ENCODE measurements around the gene CNGB1.

Gene CNGB1

GRCh38 chr16:57993438-57993837, 22.5 kb upstream of the CNGB1 start:
- CTCF ChIA-PET: interaction anchor here (0.8 to 3.8 kb wide), 4 partner anchors 13 to 412 kb away, joined by 3 to 18 read pairs (median 3); no protein-coding TSS in a partner anchor
- H3K4me3 ChIP-seq (ENCODE audit: control insufficient read depth in 1 of 7, extremely low read depth in 1 of 7, insufficient read depth in 4 of 7, low read depth in 2 of 7, low read length in 6 of 7): no peak overlapping the region
- H3K9me3 ChIP-seq (ENCODE audit: control extremely low read depth in 1 of 5, control insufficient read depth in 4 of 5, insufficient read depth in 2 of 5, low read depth in 1 of 5, low read length in 4 of 5): no peaks in the 10 kb centered on the region
- POLR2A ChIA-PET: no interaction called here
- H3K36me3 ChIP-seq (ENCODE audit: control insufficient read depth in 4 of 4, insufficient read depth in 4 of 4, low read length in 3 of 4): peaks cover 0 to 43% (median 21%) of the 10 kb centered on the region in 4 experiments
- H3K4me1 ChIP-seq (ENCODE audit: control extremely low read depth in 1 of 4, control insufficient read depth in 4 of 4, insufficient read depth in 4 of 4, low read length in 3 of 4): peaks cover 0 to 18% (median 12%) of the 10 kb centered on the region in 4 experiments
- no peaks in the 10 kb centered on the region for H3K27me3 ChIP-seq (replicated peaks in 2 of 5; ENCODE audit: control insufficient read depth in 4 of 5, insufficient read depth in 5 of 5, low read length in 4 of 5)
- no peak overlapping the region for H3K27ac ChIP-seq (ENCODE audit: insufficient read depth in 1 of 2, low read depth in 1 of 2, low read length in 2 of 2, poor library complexity in 1 of 2, severe bottlenecking in 2 of 2)
- WGBS (ENCODE audit: insufficient coverage): 79% methylated on average over 6 of the region's 8 CpGs
- DNase-seq: no peak

DNA sequence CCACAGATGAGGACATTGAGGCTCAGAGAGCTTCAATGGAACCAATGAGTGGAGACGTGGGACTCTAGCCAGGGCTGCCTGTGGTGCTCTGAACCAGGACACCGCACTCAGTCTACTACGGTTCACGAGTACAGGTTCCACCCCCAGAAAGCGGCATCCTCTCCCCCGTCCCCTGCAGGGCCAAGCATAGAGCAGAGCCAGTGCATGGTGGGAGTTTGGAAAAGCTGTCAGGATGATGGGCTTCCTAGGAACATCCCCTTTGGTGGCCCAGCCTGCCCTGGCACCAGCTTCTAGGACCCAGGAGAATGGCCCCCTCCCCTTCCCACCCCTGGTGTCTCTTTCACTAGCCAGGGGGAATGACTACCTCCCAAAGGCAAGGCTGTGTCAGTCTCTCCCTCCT, 21.2 kb upstream of the CNGB1 start:
- CTCF ChIA-PET: interaction anchor here (1.0 to 3.8 kb wide), 5 partner anchors 18 to 87 kb away, joined by 3 to 18 read pairs (median 3); no protein-coding TSS in a partner anchor
- Histone ChIP-seq H3K4me3 (ENCODE audit: control insufficient read depth in 1 of 7, extremely low read depth in 1 of 7, insufficient read depth in 4 of 7, low read depth in 2 of 7, low read length in 6 of 7) (no peak overlapping the region), H3K9me3 (ENCODE audit: control extremely low read depth in 1 of 5, control insufficient read depth in 4 of 5, insufficient read depth in 2 of 5, low read depth in 1 of 5, low read length in 4 of 5) (no peaks in the 10 kb centered on the region), H3K36me3 (ENCODE audit: control insufficient read depth in 4 of 4, insufficient read depth in 4 of 4, low read length in 3 of 4) (peaks cover 0 to 30% (median 12%) of the 10 kb centered on the region in 4 experiments), H3K27me3 (replicated peaks in 2 of 5; ENCODE audit: control insufficient read depth in 4 of 5, insufficient read depth in 5 of 5, low read length in 4 of 5) (peaks cover 0 to 1% (median 0%) of the 10 kb centered on the region in 5 experiments), H3K4me1 (ENCODE audit: control extremely low read depth in 1 of 4, control insufficient read depth in 4 of 4, insufficient read depth in 4 of 4, low read length in 3 of 4) (peaks cover 0 to 18% (median 9%) of the 10 kb centered on the region in 4 experiments), H3K27ac (ENCODE audit: insufficient read depth in 1 of 2, low read depth in 1 of 2, low read length in 2 of 2, poor library complexity in 1 of 2, severe bottlenecking in 2 of 2) (no peak overlapping the region)
- 93% methylated on average over 5 of the region's 6 CpGs for WGBS (ENCODE audit: insufficient coverage)
- no peak for DNase-seq
- POLR2A ChIA-PET: no interaction called here

DNA sequence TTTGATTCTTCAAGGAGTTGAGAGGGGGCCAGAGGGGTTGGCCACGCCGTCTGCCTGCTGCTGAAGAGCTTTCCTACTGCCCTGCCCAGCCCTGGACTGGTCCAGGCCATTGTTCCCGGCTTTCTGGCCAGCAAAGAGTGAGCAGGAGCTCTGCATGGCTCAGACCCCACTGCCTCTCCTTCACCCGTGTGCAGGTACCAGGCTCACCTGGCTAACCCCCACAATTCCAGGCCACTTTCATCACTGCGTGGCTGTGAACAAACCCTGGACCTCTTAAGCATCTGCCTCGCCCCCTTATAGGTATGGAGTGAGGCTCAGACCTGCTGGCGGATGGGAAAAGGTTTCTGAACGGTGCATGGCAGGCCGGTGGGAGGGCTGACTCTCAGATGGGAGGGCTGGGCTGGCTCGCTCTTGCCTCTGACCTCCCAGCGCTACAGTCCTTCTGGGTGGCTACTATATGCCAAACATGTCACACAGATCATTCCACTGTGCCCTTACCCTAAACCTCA, 20.7 kb upstream of the CNGB1 start:
- H3K36me3 ChIP-seq (ENCODE audit: control insufficient read depth in 4 of 4, insufficient read depth in 4 of 4, low read length in 3 of 4): peaks cover 0 to 26% (median 9%) of the 10 kb centered on the region in 4 experiments
- over 99% methylated on average over 10 of the region's 11 CpGs for WGBS (ENCODE audit: insufficient coverage)
- POLR2A ChIA-PET: no interaction called here

GRCh38 chr16:57988929-57989328, 18.0 kb upstream of the CNGB1 start:
- Histone ChIP-seq H3K27ac (ENCODE audit: insufficient read depth in 1 of 2, low read depth in 1 of 2, low read length in 2 of 2, poor library complexity in 1 of 2, severe bottlenecking in 2 of 2) (no peak overlapping the region), H3K36me3 (ENCODE audit: control insufficient read depth in 4 of 4, insufficient read depth in 4 of 4, low read length in 3 of 4) (peaks cover 0 to 10% (median 0%) of the 10 kb centered on the region in 4 experiments), H3K4me3 (ENCODE audit: control insufficient read depth in 1 of 7, extremely low read depth in 1 of 7, insufficient read depth in 4 of 7, low read depth in 2 of 7, low read length in 6 of 7) (no peak overlapping the region), H3K27me3 (replicated peaks in 2 of 5; ENCODE audit: control insufficient read depth in 4 of 5, insufficient read depth in 5 of 5, low read length in 4 of 5) (peaks cover 0 to 11% (median 0%) of the 10 kb centered on the region in 5 experiments), H3K9me3 (ENCODE audit: control extremely low read depth in 1 of 5, control insufficient read depth in 4 of 5, insufficient read depth in 2 of 5, low read depth in 1 of 5, low read length in 4 of 5) (no peaks in the 10 kb centered on the region), H3K4me1 (ENCODE audit: control extremely low read depth in 1 of 4, control insufficient read depth in 4 of 4, insufficient read depth in 4 of 4, low read length in 3 of 4) (peaks cover 0 to 18% (median 13%) of the 10 kb centered on the region in 4 experiments)
- CTCF ChIA-PET: interaction anchor here (0.9 to 1.3 kb wide), 4 partner anchors 20 to 195 kb away, joined by 3 read pairs; no protein-coding TSS in a partner anchor
- no CpG with 5 or more reads among the region's 1 CpG for WGBS (ENCODE audit: insufficient coverage)
- POLR2A ChIA-PET: no interaction called here
- peak in 2 of 3 donors; percentile 62 to 65 for DNase-seq

More for the DNA sequence above, 20.7 kb upstream of the CNGB1 start:
- H3K4me3 ChIP-seq (ENCODE audit: control insufficient read depth in 1 of 7, extremely low read depth in 1 of 7, insufficient read depth in 4 of 7, low read depth in 2 of 7, low read length in 6 of 7): no peak overlapping the region
- H3K27me3 ChIP-seq (replicated peaks in 2 of 5; ENCODE audit: control insufficient read depth in 4 of 5, insufficient read depth in 5 of 5, low read length in 4 of 5): peaks cover 0 to 4% (median 0%) of the 10 kb centered on the region in 5 experiments
- peaks cover 0 to 18% (median 9%) of the 10 kb centered on the region in 4 experiments for H3K4me1 ChIP-seq (ENCODE audit: control extremely low read depth in 1 of 4, control insufficient read depth in 4 of 4, insufficient read depth in 4 of 4, low read length in 3 of 4)
- no peak for DNase-seq
- CTCF ChIA-PET: interaction anchor here (0.9 to 1.6 kb wide), 6 partner anchors 8 to 87 kb away, joined by 3 read pairs; no protein-coding TSS in a partner anchor
- no peak overlapping the region for H3K27ac ChIP-seq (ENCODE audit: insufficient read depth in 1 of 2, low read depth in 1 of 2, low read length in 2 of 2, poor library complexity in 1 of 2, severe bottlenecking in 2 of 2)
- H3K9me3 ChIP-seq (ENCODE audit: control extremely low read depth in 1 of 5, control insufficient read depth in 4 of 5, insufficient read depth in 2 of 5, low read depth in 1 of 5, low read length in 4 of 5): no peaks in the 10 kb centered on the region

DNA sequence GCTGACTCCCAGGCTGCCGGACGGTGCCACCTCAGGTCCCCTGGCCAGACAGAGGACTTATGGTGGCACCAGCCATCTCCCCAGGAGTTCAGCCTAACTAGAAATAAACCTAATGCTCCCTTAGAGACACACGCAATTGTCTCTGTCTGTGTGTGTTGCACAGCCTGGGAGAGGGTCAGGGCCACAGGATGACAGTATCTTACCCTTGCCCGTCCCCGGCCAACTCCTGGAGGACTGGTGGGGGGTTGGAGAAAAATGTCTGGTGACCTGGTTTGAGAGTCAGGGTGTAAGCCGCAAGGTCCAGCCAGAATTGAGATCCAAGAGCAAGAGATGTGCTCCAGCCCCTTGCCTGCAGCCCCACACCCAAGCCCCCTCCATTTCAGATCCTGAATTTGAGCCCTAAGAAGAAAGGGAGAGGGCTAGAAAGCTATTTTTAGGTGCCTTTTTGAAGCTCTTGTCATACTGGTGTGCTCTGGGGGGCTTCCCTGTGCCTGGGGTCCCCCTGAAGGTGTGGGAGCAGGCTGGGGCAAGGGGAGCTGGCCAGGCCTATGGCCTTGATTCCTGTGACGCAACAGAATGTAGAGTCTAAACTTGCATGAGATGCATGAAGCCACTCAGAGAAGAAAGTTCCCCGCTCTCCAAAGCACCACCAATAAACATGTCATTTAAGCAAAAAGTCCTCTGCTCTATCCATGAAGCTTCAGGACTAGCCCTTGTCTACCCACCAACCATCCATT, 16.7 kb upstream of the CNGB1 start:
- POLR2A ChIA-PET: interaction anchor here (0.6 kb wide), 1 partner anchor 65 kb away, joined by 6 read pairs; no protein-coding TSS in a partner anchor
- no peak for DNase-seq
- Histone ChIP-seq H3K27ac (ENCODE audit: insufficient read depth in 1 of 2, low read depth in 1 of 2, low read length in 2 of 2, poor library complexity in 1 of 2, severe bottlenecking in 2 of 2) (no peak overlapping the region), H3K4me3 (ENCODE audit: control insufficient read depth in 1 of 7, extremely low read depth in 1 of 7, insufficient read depth in 4 of 7, low read depth in 2 of 7, low read length in 6 of 7) (no peak overlapping the region), H3K9me3 (ENCODE audit: control extremely low read depth in 1 of 5, control insufficient read depth in 4 of 5, insufficient read depth in 2 of 5, low read depth in 1 of 5, low read length in 4 of 5) (no peaks in the 10 kb centered on the region), H3K4me1 (ENCODE audit: control extremely low read depth in 1 of 4, control insufficient read depth in 4 of 4, insufficient read depth in 4 of 4, low read length in 3 of 4) (peaks cover 0 to 17% (median 13%) of the 10 kb centered on the region in 4 experiments), H3K27me3 (replicated peaks in 2 of 5; ENCODE audit: control insufficient read depth in 4 of 5, insufficient read depth in 5 of 5, low read length in 4 of 5) (peaks cover 0 to 11% (median 0%) of the 10 kb centered on the region in 5 experiments), H3K36me3 (ENCODE audit: control insufficient read depth in 4 of 4, insufficient read depth in 4 of 4, low read length in 3 of 4) (no peaks in the 10 kb centered on the region)
- CTCF ChIA-PET: interaction anchor here (1.4 to 1.6 kb wide), 3 partner anchors 12 to 231 kb away, joined by 3 to 6 read pairs (median 3); partner anchors contain the start of gene ZNF319
- 100% methylated on average over 4 of the region's 8 CpGs for WGBS (ENCODE audit: insufficient coverage)

GRCh38 chr16:57986196-57986595, 15.3 kb upstream of the CNGB1 start:
- peaks cover 0 to 11% (median 0%) of the 10 kb centered on the region in 5 experiments for H3K27me3 ChIP-seq (replicated peaks in 2 of 5; ENCODE audit: control insufficient read depth in 4 of 5, insufficient read depth in 5 of 5, low read length in 4 of 5)
- CTCF ChIA-PET: interaction anchor here (1.4 to 1.5 kb wide), 2 partner anchors 14 to 230 kb away, joined by 3 to 6 read pairs; partner anchors contain the start of gene ZNF319
- H3K36me3 ChIP-seq (ENCODE audit: control insufficient read depth in 4 of 4, insufficient read depth in 4 of 4, low read length in 3 of 4): no peaks in the 10 kb centered on the region
- no peaks in the 10 kb centered on the region for H3K9me3 ChIP-seq (ENCODE audit: control extremely low read depth in 1 of 5, control insufficient read depth in 4 of 5, insufficient read depth in 2 of 5, low read depth in 1 of 5, low read length in 4 of 5)
- DNase-seq: no peak
- no peak overlapping the region for H3K27ac ChIP-seq (ENCODE audit: insufficient read depth in 1 of 2, low read depth in 1 of 2, low read length in 2 of 2, poor library complexity in 1 of 2, severe bottlenecking in 2 of 2)
- peaks cover 0 to 17% (median 13%) of the 10 kb centered on the region in 4 experiments for H3K4me1 ChIP-seq (ENCODE audit: control extremely low read depth in 1 of 4, control insufficient read depth in 4 of 4, insufficient read depth in 4 of 4, low read length in 3 of 4)
- POLR2A ChIA-PET: no interaction called here
- WGBS (ENCODE audit: insufficient coverage): 69% methylated on average over 4 of the region's 9 CpGs
- H3K4me3 ChIP-seq (ENCODE audit: control insufficient read depth in 1 of 7, extremely low read depth in 1 of 7, insufficient read depth in 4 of 7, low read depth in 2 of 7, low read length in 6 of 7): no peak overlapping the region
